ENCODE data around the gene FBXO38.

FBXO38 gene

DNA sequence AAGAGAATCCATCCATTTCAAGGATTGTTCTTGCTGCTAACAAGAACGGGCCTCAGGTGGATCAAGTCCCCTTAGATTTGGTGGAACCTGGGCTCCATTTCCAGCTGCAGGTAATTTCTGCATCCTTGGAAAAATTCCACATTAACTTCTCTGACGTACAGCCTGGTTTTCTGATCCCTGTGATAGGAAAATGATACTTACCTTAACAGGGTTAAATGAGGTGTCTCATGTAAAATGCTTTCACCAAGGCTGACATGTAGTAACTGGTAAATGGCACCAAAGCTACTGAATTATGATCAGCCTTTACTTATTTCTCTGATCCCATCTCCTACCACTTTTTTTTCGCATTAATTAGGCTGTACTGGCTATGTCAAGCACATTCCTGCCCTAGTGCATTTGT, 93.7 kb downstream of the FBXO38 start:
- DNase-seq, result no peak

DNA sequence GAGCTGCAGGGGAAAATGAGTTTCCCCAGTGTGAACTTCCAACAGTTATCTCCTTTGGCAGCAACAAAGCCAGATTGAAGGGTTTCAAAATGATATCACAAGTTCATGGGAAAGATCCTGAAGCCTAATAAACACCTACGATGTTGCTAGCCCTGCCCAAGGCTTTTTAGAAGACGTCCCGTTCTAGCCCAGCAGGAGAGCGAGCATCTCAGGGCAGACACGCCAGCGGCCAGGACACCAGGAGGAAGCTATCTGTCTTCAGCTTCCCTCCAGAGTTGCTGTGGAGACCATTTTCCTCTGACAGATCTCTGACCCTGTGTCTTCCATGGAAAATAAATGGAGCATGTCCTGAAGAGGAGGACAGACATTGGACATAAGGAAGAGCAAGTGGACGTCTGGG, 98.4 kb downstream of the FBXO38 start:
- DNase-seq, result no peak

DNA sequence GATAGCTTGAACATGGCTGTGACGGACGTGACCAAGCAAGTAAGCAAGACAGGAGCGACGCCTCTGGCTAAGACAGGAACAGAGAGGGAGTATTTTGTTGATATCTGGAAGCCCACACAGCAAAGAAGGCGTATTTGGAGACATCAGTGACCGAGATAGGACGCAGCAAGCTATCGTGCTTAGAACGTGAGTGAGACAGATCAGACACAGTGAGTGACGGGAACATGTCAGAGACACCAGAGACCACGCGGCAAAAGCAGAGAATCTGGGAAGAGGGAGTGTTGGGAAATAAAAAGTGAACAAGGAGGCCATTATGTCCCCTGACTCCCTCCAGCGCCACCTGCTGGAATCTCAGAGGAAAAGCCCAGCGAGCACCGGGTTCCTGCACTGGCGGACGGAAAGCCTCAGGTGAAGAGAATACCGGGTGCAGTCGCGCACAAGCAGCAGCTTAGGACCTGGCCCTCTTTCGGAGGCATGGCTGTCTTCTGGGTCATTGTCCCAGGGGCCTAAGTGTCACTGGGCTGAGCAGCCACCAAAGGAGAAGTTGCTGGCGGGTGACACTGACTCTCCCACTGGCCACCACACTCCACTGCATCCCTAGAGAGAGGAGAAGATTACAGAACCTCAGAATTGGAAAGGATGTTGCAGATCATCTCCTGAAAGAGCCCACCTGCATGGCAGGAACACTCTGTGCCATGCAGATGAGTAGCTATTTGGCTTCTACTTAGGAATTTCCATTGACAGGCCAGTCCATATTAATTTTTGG, 99.1 kb downstream of the FBXO38 start:
- DNase-seq, result no peak

DNA sequence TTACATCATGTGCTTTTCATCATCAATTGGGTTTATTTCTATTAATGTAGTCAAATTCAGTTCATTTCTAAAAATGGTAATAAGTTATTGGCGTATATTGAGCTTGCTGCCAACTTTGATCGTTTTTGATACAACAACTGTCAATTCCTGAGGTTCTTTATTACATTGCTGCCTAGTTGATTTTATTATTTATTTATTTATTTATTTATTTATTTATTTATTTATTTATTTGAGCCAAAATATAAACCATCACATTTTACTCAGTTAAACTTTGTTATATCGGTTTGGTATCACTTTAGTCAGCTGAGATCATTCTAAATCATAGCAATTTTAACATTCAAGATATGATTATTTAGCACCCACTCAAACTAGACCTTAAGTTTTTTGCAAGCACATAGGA, 100.0 kb downstream of the FBXO38 start:
- DNase-seq, result no peak

DNA sequence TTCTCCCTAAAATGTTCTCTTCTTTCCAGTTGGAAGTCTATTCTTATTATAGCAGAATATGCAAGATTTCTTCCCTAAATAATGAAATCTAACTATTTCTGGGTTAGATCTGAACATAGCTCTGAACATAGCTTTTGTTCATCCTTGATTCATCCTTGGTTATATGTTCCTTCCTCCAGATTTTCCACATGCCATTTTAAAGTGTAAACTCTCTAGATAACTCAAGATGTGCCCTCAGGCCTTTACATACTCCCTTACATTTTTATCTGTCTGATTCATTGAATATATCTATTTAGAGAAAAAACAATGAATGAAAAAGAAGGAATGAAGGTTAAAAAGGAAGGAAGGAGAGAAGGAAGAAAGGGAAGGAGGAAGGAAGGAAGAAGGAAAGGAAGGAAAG, 100.9 kb downstream of the FBXO38 start:
- DNase-seq, result no peak

DNA sequence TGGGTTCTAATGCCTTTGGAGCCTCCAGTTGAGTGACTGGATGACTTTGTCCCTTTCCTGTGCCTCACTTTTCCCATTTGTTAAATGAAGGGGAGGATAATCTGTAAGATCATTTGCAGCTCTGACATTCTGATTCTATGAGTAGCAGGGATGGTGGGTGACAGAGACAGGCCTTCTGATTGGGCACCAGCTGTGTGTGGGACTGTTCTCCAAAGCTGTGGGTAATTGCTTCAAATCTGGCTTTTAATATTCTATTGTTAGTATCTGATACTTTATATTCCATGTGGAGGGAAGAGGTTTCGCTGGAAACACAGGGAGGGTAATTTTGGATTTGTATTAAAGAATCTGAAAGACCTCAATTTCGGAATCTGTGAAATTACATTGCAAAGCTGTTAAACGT, 102.7 kb downstream of the FBXO38 start:
- no peak for DNase-seq

DNA sequence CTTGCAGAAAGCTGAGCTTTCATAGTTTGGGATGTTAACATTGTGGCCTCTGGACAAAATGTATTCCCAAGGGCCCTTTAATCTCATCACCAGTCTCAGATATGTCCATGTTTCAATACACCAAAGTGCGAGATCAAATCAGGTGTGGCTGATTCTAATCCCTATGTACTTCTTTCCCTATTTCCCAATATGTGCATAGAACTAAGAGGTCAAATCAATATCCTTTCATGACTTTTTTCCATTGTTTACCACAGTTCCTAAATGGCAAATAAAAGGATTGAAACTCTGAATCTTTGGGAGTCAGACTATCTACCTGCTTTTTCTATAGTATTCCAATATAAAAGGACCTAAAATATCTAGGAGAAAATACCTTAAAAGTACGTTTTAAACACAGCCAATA, 105.0 kb downstream of the FBXO38 start:
- no peak for DNase-seq

DNA sequence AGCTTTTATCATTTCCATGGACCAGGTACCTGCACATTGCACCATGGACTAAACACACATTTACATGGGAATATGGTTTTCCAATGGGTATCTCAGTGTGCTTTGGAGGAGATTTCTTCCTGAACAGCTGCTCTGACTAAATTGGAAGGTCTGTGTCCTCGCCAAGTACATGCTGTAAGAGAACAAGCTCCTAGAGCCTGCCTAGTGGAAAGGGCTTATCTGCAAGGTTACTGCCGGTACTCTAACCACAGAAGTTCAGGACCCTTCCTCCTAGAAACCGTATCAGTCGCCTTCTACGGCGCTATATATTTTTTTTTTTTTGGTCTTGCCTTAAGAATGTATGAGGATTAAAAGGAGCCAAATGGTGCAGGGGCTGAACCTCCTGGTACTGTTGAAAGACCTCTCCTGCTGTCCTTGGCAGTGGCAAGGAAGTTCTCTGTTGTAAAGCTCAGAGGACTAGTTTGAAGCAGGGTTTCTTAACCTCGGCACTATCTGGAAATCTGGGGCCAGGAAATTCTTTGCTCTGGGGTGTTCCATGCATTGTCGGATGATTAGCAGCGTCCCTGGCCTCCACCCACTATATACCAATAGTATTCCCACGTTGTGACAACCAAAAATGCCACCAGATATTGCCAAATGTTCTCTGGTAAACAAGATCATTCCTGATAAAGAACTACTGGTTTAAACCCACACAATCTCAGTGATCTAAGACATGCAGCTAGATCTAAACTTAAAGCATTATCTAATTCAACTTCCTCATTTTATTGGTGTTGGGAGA, 107.4 kb downstream of the FBXO38 start:
- no peak for DNase-seq

DNA sequence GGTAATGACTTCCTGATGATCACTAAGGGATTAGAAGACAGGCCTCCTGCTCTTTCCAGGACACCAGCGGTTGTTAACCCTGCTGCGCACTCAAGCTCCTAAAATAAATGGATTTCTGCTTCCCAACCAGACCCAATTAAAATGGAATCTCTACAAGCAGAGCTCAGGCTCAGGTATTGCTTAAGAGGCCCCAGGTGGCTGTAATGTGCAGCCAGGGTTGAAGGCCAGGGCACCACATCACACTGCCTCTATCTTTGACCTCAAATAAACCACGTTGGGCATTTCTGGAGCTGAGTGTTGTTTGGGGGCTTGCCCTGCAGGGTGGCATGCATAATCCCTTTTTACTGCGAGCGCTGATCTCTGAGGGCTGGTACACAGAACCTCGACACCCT, 108.0 kb downstream of the FBXO38 start:
- DNase-seq, result no peak

DNA sequence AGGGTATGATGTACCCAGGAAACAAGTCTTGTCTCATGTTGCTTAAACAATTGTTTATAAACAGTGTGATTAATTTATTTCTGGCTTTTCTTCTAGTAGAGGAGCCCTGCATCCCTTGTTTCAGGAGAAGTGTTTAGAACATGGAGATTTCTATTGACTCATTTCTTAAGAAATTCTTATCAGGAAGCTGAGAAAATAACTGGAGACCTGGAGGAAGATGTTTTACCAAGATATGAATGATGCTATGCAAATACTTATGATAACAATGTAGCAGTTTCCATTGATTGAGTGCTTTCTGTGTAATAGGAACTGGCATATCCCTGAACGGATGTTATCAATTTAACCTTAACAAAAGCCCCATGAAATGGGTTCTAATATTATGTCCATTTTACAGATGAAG, 108.6 kb downstream of the FBXO38 start:
- no peak for DNase-seq
